Measurements from ENCODE around the gene DIPK1B.

GRCh38 chr9:136688274-136689107 is 23.9 kb upstream of the DIPK1B start:
- TF ChIP-seq CTCF (tag by site-specific recombination; IDR thresholded peaks at IDR 0.05), result no peak
- TF ChIP-seq INSM2 (tag by site-specific recombination; IDR thresholded peaks at IDR 0.05), result no peak
- no peak for TF ChIP-seq SETDB1 (IDR thresholded peaks at IDR 0.05; ENCODE audit: insufficient read length, low read length)
- no peak for TF ChIP-seq ZNF623 (tag by site-specific recombination; IDR thresholded peaks at IDR 0.05)
- no peak for TF ChIP-seq ZNF544 (tag by site-specific recombination; IDR thresholded peaks at IDR 0.05)
- no peak for TF ChIP-seq YY1 (tag by site-specific recombination; IDR thresholded peaks at IDR 0.05)
- TF ChIP-seq MZF1 (tag by site-specific recombination; IDR thresholded peaks at IDR 0.05; ENCODE audit: borderline replicate concordance), result no peak
- no peak for TF ChIP-seq AEBP2 (tag by site-specific recombination; IDR thresholded peaks at IDR 0.05; ENCODE audit: borderline replicate concordance)
- TF ChIP-seq ATF2 (tag by site-specific recombination; IDR thresholded peaks at IDR 0.05; ENCODE audit: low read depth), result no peak
- TF ChIP-seq KLF16 (tag by site-specific recombination; IDR thresholded peaks at IDR 0.05), result no peak

Measured in HEK293 (cell line).